ENCODE measurements around the gene RBM19. TPM values are rescaled to one million over a fixed set of nuclear protein-coding genes. Genes with fewer than 3 reads are reported as not detected.

The RBM19 gene
- polyA plus RNA-seq, 1 donor = 27.2 TPM

DNA sequence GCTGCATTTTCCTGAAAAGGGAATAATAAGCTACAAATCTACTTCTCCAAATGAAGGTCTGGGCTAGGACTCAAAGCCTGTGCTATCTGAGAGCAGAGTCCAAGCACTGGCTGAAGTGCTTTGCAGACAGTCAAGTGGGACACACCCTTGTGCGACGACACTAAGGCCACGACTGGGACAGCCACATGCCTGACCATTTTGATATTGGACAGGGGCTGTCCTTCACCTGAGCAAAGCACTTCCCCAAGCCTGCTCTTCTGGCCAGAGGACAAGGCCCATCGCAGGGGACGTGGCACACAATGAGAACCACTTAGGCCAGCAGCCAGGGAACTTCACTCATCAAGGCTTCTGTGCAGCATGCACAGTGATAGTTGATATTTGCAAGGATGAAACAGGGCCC is 71.4 kb downstream of the RBM19 start:
- Histone ChIP-seq H3K27me3 (ENCODE audit: control insufficient read depth, insufficient read depth, low read length) (no peaks in the 10 kb centered on the region), H3K27ac (ENCODE audit: low read length) (no peak overlapping the region), H3K9me3 (ENCODE audit: control insufficient read depth, low read depth, low read length) (no peaks in the 10 kb centered on the region), H3K4me3 (ENCODE audit: low read length) (no peak overlapping the region), H3K36me3 (ENCODE audit: control insufficient read depth, insufficient read depth, low read length) (peaks cover 5% of the 10 kb centered on the region), H3K4me1 (ENCODE audit: control insufficient read depth, insufficient read depth, low read length) (no peaks in the 10 kb centered on the region)
- peak; percentile 26 to 53 for DNase-seq
- WGBS (ENCODE audit: insufficient coverage, low lambda C conversion rate) = no CpG with 5 or more reads among the region's 5 CpGs

DNA sequence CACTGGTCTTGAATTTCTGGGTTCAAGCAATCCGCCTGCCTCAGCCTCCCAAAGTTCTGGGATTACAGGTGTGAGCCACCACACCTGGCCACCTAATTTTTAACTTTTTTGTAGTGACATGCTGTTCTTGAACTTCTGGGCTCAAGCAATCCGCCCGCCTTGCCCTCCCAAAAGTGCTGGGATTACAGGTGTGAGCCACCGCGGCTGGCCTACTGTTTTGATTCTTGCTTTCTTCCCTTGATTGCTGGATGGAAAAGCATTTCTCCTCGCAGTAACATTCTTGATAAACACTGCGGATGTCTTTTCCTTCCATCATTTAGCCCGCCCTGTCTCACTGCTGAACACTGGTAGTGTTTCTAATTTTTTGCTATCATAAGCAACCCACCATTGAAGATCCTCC is 72.9 kb downstream of the RBM19 start:
- Histone ChIP-seq H3K27ac (ENCODE audit: low read length) (no peak overlapping the region), H3K4me1 (ENCODE audit: control insufficient read depth, insufficient read depth, low read length) (no peaks in the 10 kb centered on the region), H3K36me3 (ENCODE audit: control insufficient read depth, insufficient read depth, low read length) (peaks cover 5% of the 10 kb centered on the region), H3K9me3 (ENCODE audit: control insufficient read depth, low read depth, low read length) (no peaks in the 10 kb centered on the region), H3K27me3 (ENCODE audit: control insufficient read depth, insufficient read depth, low read length) (no peaks in the 10 kb centered on the region), H3K4me3 (ENCODE audit: low read length) (no peak overlapping the region)
- DNase-seq = no peak
- WGBS (ENCODE audit: insufficient coverage, low lambda C conversion rate) = 100% methylated on average over 4 of the region's 8 CpGs

DNA sequence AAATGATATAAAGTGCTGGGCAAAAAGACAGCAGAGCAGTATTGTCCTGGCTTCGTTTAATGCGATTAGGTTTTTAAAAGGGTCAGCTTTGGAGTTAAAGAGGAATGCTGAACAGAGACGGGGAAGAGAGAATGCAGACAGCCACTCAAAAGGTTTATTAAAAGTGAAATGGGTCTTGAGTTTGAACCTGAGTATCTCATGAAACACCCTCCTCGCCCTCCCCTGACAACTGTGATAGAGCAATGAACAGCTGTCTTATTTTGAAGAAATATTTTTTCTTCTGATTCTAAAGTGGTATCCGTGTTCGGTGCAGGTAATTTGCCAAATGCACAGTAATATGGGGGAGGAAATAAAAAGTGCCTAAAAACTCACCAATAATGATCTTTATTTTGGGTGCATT is 73.6 kb downstream of the RBM19 start:
- H3K27me3 ChIP-seq (ENCODE audit: control insufficient read depth, insufficient read depth, low read length) = no peaks in the 10 kb centered on the region
- no peak for DNase-seq
- no peaks in the 10 kb centered on the region for H3K9me3 ChIP-seq (ENCODE audit: control insufficient read depth, low read depth, low read length)
- H3K4me3 ChIP-seq (ENCODE audit: low read length) = no peak overlapping the region
- H3K36me3 ChIP-seq (ENCODE audit: control insufficient read depth, insufficient read depth, low read length) = peaks cover 5% of the 10 kb centered on the region
- 100% methylated on average over 4 of the region's 6 CpGs for WGBS (ENCODE audit: insufficient coverage, low lambda C conversion rate)
- no peak overlapping the region for H3K27ac ChIP-seq (ENCODE audit: low read length)
- no peaks in the 10 kb centered on the region for H3K4me1 ChIP-seq (ENCODE audit: control insufficient read depth, insufficient read depth, low read length)

- H3K27ac ChIP-seq (ENCODE audit: low read length) = no peak overlapping the region
- 87% methylated on average over 5 of the region's 15 CpGs for WGBS (ENCODE audit: insufficient coverage, low lambda C conversion rate)
- DNase-seq = no peak
These were observed 74.2 kb downstream of the RBM19 start for GRCh38 chr12:113891739-113892520.

DNA sequence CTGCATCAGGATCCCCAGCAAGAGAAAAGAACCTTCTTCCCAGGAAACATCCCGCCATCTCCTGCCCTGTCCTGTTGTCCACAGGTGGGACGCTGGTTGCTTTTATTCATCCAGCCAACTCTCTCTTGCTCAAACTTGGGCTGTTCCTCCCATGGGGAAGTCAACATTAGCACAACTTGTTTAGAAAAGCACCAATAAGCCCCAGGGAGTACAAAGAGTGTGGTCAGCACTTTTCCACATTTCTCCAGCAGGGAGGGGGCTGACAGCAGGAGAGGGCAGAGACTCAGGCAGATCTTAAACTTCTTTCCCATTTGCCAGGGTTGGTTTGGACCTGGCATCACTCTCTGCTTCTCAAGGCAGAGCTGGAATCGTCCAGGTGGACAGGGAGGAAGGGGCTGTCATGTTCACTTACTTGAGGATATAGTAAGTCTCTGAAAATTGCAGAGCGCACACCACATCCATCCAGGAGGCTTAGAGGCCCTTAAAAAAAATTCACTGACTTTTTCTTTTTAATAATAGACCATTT is 74.9 kb downstream of the RBM19 start:
- no peak for DNase-seq
- Histone ChIP-seq H3K36me3 (ENCODE audit: control insufficient read depth, insufficient read depth, low read length) (peaks cover 7% of the 10 kb centered on the region), H3K4me1 (ENCODE audit: control insufficient read depth, insufficient read depth, low read length) (no peaks in the 10 kb centered on the region), H3K27me3 (ENCODE audit: control insufficient read depth, insufficient read depth, low read length) (no peaks in the 10 kb centered on the region), H3K4me3 (ENCODE audit: low read length) (no peak overlapping the region), H3K9me3 (ENCODE audit: control insufficient read depth, low read depth, low read length) (no peaks in the 10 kb centered on the region), H3K27ac (ENCODE audit: low read length) (no peak overlapping the region)
- WGBS (ENCODE audit: insufficient coverage, low lambda C conversion rate) = 80% methylated on average over 1 of the region's 4 CpGs

More at GRCh38 chr12:113891739-113892520, 74.2 kb downstream of the RBM19 start:
- H3K4me3 ChIP-seq (ENCODE audit: low read length) = no peak overlapping the region
- H3K27me3 ChIP-seq (ENCODE audit: control insufficient read depth, insufficient read depth, low read length) = no peaks in the 10 kb centered on the region
- peaks cover 5% of the 10 kb centered on the region for H3K36me3 ChIP-seq (ENCODE audit: control insufficient read depth, insufficient read depth, low read length)
- H3K4me1 ChIP-seq (ENCODE audit: control insufficient read depth, insufficient read depth, low read length) = no peaks in the 10 kb centered on the region
- no peaks in the 10 kb centered on the region for H3K9me3 ChIP-seq (ENCODE audit: control insufficient read depth, low read depth, low read length)

DNA sequence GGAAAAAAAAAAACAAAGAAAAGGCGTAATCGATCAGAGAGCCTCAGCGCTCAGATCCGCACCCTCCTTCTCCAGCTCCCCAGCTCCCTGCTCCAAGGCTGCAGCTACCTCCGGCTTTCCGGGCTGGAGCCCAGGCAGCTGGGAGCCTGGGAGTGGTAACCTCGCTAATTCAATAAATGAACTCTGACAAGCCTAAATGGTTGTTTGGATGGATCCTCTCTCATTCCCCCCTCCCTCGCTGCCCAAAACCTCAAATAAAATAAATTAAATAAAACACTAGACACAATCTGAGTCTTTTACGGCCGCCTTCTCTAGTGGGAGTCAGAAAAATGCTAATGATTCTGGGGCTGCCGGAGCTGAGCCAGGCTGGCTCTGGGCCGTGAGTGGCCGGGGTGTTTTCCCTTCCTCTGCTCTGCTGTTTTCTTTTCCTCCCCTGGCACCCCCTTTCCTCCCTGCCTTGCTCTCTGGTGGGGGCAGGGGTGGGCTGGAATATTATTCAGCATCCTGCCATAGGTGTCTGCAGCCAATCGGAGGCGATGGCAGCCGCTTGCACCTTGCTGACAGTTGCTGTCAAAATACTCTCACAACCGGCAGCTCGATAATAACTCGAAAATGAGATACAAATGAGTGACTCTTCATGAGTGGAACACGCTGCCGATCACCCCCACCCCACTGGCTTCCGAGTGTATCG is 76.1 kb downstream of the RBM19 start:
- Histone ChIP-seq H3K4me1 (ENCODE audit: control insufficient read depth, insufficient read depth, low read length) (no peaks in the 10 kb centered on the region), H3K9me3 (ENCODE audit: control insufficient read depth, low read depth, low read length) (no peaks in the 10 kb centered on the region), H3K4me3 (ENCODE audit: low read length) (no peak overlapping the region), H3K36me3 (ENCODE audit: control insufficient read depth, insufficient read depth, low read length) (peaks cover 7% of the 10 kb centered on the region), H3K27ac (ENCODE audit: low read length) (no peak overlapping the region), H3K27me3 (ENCODE audit: control insufficient read depth, insufficient read depth, low read length) (no peaks in the 10 kb centered on the region)
- no peak for DNase-seq
- no CpG with 5 or more reads among the region's 23 CpGs for WGBS (ENCODE audit: insufficient coverage, low lambda C conversion rate)

DNA sequence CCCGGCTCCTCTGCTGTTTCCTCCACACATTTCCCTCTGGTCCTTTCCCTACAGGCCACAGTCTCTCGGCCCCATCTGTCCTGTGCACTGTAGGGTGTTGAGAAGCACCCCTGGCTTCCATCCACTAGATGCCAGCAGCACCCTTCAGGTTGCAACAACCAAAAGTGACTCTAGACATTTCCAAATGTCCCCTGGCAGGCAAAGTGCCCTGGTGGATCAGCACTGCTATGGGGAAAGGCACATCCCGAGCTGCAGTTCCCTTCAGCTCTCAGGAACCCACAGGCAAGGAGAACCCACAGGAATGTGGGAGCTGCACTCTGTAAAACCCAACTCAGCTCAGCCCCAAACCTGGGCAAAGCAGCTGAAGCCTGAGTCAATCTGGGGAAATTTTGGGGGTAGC is 77.0 kb downstream of the RBM19 start:
- peaks cover 7% of the 10 kb centered on the region for H3K36me3 ChIP-seq (ENCODE audit: control insufficient read depth, insufficient read depth, low read length)
- no peaks in the 10 kb centered on the region for H3K4me1 ChIP-seq (ENCODE audit: control insufficient read depth, insufficient read depth, low read length)
- no peaks in the 10 kb centered on the region for H3K9me3 ChIP-seq (ENCODE audit: control insufficient read depth, low read depth, low read length)
- WGBS (ENCODE audit: insufficient coverage, low lambda C conversion rate) = no CpG with 5 or more reads among the region's 3 CpGs
- no peak for DNase-seq
- no peak overlapping the region for H3K27ac ChIP-seq (ENCODE audit: low read length)
- H3K27me3 ChIP-seq (ENCODE audit: control insufficient read depth, insufficient read depth, low read length) = no peaks in the 10 kb centered on the region
- no peak overlapping the region for H3K4me3 ChIP-seq (ENCODE audit: low read length)

GRCh38 chr12:113888435-113888834 is 77.7 kb downstream of the RBM19 start:
- Histone ChIP-seq H3K36me3 (ENCODE audit: control insufficient read depth, insufficient read depth, low read length) (peaks cover 4% of the 10 kb centered on the region), H3K27me3 (ENCODE audit: control insufficient read depth, insufficient read depth, low read length) (no peaks in the 10 kb centered on the region), H3K4me3 (ENCODE audit: low read length) (no peak overlapping the region), H3K4me1 (ENCODE audit: control insufficient read depth, insufficient read depth, low read length) (no peaks in the 10 kb centered on the region), H3K27ac (ENCODE audit: low read length) (no peak overlapping the region), H3K9me3 (ENCODE audit: control insufficient read depth, low read depth, low read length) (no peaks in the 10 kb centered on the region)
- WGBS (ENCODE audit: insufficient coverage, low lambda C conversion rate) = 100% methylated on average over 1 of the region's 2 CpGs
- DNase-seq = no peak

DNA sequence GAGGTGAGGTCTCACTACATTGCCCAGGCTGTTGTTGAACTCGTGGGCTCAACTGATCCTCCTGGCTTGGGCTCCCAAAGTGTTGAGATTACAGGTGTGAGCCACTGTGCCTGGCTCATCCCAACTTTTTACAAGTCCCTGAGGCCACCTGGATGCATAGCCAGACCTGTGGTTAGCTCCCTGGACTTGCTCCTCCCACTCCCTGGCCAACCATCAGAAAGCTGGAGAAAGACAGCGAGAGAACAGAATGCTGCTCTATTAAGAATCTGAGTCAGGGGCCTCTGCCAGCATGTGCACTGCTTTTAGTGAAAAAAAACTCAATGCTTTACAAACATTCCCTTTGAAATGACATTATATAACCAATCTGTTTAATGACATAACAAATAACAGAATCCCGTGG is 78.2 kb downstream of the RBM19 start:
- H3K4me1 ChIP-seq (ENCODE audit: control insufficient read depth, insufficient read depth, low read length) = no peaks in the 10 kb centered on the region
- no peak for DNase-seq
- no peaks in the 10 kb centered on the region for H3K9me3 ChIP-seq (ENCODE audit: control insufficient read depth, low read depth, low read length)
- no peak overlapping the region for H3K4me3 ChIP-seq (ENCODE audit: low read length)
- H3K27me3 ChIP-seq (ENCODE audit: control insufficient read depth, insufficient read depth, low read length) = no peaks in the 10 kb centered on the region
- H3K36me3 ChIP-seq (ENCODE audit: control insufficient read depth, insufficient read depth, low read length) = peaks cover 4% of the 10 kb centered on the region
- WGBS (ENCODE audit: insufficient coverage, low lambda C conversion rate) = no CpG with 5 or more reads among the region's 3 CpGs
- H3K27ac ChIP-seq (ENCODE audit: low read length) = no peak overlapping the region

DNA sequence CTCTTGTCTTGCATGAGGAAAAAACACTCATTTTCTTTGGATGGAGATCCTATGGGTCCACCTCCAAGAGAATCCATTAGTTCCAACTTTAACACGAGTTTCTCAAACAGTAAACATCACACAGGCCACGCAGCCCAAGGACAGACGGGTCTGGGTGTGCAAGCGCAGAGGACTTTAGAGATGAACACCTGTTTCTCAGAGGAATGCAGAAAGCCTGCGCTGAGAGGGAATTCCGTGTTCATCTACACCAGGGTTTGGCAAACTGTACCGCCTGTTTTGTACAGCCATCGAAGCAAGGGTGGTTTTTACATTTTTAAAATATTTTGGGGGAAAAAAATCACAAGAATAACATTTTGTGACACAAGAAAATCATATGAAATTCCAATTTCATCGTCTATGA is 79.4 kb downstream of the RBM19 start:
- no peak overlapping the region for H3K27ac ChIP-seq (ENCODE audit: low read length)
- no peak overlapping the region for H3K4me3 ChIP-seq (ENCODE audit: low read length)
- H3K27me3 ChIP-seq (ENCODE audit: control insufficient read depth, insufficient read depth, low read length) = no peaks in the 10 kb centered on the region
- peaks cover 4% of the 10 kb centered on the region for H3K36me3 ChIP-seq (ENCODE audit: control insufficient read depth, insufficient read depth, low read length)
- WGBS (ENCODE audit: insufficient coverage, low lambda C conversion rate) = 92% methylated on average over 4 of the region's 9 CpGs
- DNase-seq = no peak
- no peaks in the 10 kb centered on the region for H3K9me3 ChIP-seq (ENCODE audit: control insufficient read depth, low read depth, low read length)
- H3K4me1 ChIP-seq (ENCODE audit: control insufficient read depth, insufficient read depth, low read length) = no peaks in the 10 kb centered on the region
